Right lobe of liver (tissue), 4 donors: ENCODE results near the gene PTPRD.

Experiments used
- POLR2A ChIP-seq: fragments of 450-650 bp; IDR thresholded peaks from one replicate; pipeline ENCODE4 v1.6.1; 2017; ENCODE audit warnings: antibody characterized with exemption, mild to moderate bottlenecking
- TF ChIP-seq, protein P1 (sequence below), 4 donors: fragments of 200-600 bp in 3 of 4; fragments of 450-650 bp in 1 of 4; IDR thresholded peaks; one replicate each; pipeline versions ENCODE4 v1.5.1 to v1.8.0; 2016 to 2022; ENCODE audit warnings: antibody characterized with exemption in 4 of 4, mild to moderate bottlenecking in 2 of 4
- donor health status: DM: no; HTN: no; CAD: no.
- donor health status: DM: no; HTN: no; CAD: no.
- donor health status: DM: no; HTN: yes; CAD: no.

DNA sequence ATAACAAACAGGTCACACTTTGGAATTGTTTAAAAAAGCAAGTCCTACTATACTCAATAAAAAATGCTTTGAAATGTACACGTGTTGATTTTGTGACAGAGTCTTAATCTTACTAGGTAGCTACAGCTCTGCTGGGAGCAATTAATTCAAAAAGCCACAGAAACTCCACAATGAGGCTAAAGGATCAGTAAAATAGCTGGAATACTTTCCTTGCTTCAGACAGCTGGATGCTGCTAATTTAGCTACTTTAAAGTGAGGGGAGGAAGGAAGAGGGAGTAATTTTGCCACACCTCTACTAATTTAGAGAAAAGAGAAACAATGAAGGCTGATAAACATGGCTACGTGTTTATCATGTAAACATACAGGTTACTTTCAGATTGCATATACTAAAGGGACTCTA, 1885.6 kb downstream of the PTPRD start:
- TF ChIP-seq, protein P1, sequence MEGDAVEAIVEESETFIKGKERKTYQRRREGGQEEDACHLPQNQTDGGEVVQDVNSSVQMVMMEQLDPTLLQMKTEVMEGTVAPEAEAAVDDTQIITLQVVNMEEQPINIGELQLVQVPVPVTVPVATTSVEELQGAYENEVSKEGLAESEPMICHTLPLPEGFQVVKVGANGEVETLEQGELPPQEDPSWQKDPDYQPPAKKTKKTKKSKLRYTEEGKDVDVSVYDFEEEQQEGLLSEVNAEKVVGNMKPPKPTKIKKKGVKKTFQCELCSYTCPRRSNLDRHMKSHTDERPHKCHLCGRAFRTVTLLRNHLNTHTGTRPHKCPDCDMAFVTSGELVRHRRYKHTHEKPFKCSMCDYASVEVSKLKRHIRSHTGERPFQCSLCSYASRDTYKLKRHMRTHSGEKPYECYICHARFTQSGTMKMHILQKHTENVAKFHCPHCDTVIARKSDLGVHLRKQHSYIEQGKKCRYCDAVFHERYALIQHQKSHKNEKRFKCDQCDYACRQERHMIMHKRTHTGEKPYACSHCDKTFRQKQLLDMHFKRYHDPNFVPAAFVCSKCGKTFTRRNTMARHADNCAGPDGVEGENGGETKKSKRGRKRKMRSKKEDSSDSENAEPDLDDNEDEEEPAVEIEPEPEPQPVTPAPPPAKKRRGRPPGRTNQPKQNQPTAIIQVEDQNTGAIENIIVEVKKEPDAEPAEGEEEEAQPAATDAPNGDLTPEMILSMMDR (IDR thresholded peaks at IDR 0.05) = no peak
- TF ChIP-seq POLR2A = no peak
